Nephron (organoid): ENCODE data around the gene FAM90A1.
"Not testable (repeated sequence)": the region's sequence is repeated elsewhere in the genome, so short reads cannot be mapped to it uniquely, and the experiment has no call there.

ENCODE experiments used
- H3K27ac Mint-ChIP-seq, 3 experiments: 2 replicates each; pipeline ENCODE4 v1.8.0; 2020; ENCODE audit warnings: mixed read lengths in 3 of 3, mild to moderate bottlenecking in 2 of 3, moderate library complexity in 1 of 3
- H3K27me3 Mint-ChIP-seq: 2 replicates; pipeline ENCODE4 v1.8.0; 2021; ENCODE audit warnings: low read depth, mild to moderate bottlenecking, moderate library complexity, mixed read lengths
- H3K36me3 Mint-ChIP-seq: 2 replicates; pipeline ENCODE4 v1.8.0; 2020; ENCODE audit warnings: low read depth, mixed read lengths
- H3K4me1 Mint-ChIP-seq: 2 replicates; pipeline ENCODE4 v1.8.0; 2020; ENCODE audit warnings: mixed read lengths
- H3K4me3 Mint-ChIP-seq, 3 experiments: 2 replicates each; pipeline ENCODE4 v1.8.0; 2020; ENCODE audit warnings: mild to moderate bottlenecking in 3 of 3, mixed read lengths in 3 of 3, moderate library complexity in 2 of 3
- H3K9me3 Mint-ChIP-seq: 2 replicates; pipeline ENCODE4 v1.8.0; 2020; ENCODE audit warnings: mixed read lengths
- TF ChIP-seq, protein P1 (sequence below), 3 experiments: fragments of 200-600 bp; sonication (generic); IDR thresholded peaks; one replicate each; pipeline ENCODE4 v1.5.0; 2021; ENCODE audit warnings: antibody characterized with exemption in 3 of 3; ENCODE audit not compliant: unreplicated experiment in 3 of 3

FAM90A1 gene

DNA sequence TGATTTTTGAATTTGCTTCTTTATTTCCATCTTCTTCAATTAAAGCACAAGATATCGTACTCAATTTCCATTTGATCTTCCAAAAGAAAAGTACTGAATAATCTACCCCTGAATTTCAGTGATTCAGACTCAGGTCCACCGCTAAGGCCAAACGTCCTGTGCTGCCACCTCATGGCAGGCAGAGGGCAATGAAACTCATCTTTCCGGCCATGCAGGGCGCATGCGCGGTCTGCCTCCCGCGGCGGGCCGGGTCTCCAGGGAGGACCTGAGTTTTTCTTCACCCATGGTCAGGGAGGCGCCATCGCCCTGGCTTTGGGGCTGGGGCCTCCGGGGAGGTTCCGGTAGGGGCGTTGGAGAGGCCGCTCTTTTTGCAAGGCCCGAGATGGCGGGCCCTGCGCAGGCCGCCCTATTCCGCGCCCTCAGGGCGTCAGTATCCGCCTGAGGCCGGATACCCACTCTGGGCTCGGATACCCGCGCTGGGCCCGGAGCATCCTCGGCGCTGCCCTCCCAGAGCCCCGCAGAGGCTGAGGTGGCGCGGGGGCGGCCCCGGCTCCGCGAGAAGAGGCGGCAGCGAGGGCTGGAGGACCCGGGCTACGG is 47.3 kb downstream of the FAM90A1 start:
- Mint-ChIP-seq H3K27ac (peak overlapping the region in 1 of 3 experiments; percentile 3), H3K4me3 (peak overlapping the region; percentile 69 to 77 (median 74)), H3K4me1 (peaks cover 10% of the 10 kb centered on the region)
- H3K27me3 Mint-ChIP-seq, H3K9me3 Mint-ChIP-seq, H3K36me3 Mint-ChIP-seq: not testable (repeated sequence)
- TF ChIP-seq, protein P1, sequence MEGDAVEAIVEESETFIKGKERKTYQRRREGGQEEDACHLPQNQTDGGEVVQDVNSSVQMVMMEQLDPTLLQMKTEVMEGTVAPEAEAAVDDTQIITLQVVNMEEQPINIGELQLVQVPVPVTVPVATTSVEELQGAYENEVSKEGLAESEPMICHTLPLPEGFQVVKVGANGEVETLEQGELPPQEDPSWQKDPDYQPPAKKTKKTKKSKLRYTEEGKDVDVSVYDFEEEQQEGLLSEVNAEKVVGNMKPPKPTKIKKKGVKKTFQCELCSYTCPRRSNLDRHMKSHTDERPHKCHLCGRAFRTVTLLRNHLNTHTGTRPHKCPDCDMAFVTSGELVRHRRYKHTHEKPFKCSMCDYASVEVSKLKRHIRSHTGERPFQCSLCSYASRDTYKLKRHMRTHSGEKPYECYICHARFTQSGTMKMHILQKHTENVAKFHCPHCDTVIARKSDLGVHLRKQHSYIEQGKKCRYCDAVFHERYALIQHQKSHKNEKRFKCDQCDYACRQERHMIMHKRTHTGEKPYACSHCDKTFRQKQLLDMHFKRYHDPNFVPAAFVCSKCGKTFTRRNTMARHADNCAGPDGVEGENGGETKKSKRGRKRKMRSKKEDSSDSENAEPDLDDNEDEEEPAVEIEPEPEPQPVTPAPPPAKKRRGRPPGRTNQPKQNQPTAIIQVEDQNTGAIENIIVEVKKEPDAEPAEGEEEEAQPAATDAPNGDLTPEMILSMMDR (IDR thresholded peaks at IDR 0.05; ENCODE audit: unreplicated experiment in 3 of 3), result peak; percentile 70 to 74 (median 73)

DNA sequence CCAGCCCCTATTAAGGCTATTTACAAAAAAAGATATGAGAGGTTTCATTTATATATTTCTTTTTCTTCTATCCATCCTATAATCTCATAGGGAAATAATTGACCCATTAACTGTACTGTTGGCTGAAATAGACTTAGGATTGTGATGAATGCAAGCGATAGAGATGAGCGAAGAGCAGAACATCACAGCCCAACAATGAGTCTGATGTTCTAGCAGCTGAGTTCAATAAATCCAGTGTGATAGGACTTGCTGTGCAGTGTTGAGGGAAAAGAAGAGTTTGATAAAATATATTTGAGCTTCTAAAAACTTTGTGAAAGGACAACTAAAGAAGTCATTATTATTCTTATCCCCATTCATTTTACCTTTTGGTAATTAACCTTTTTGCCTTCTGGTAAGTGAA is 54.5 kb downstream of the FAM90A1 start:
- H3K27ac Mint-ChIP-seq, H3K36me3 Mint-ChIP-seq, H3K9me3 Mint-ChIP-seq, H3K27me3 Mint-ChIP-seq, H3K4me3 Mint-ChIP-seq, H3K4me1 Mint-ChIP-seq: not testable (repeated sequence)
